Gastroesophageal sphincter (tissue), 4 donors: ENCODE results near the gene ATP10A. TPM values are rescaled to one million over a fixed set of nuclear protein-coding genes. Genes with fewer than 3 reads are reported as not detected.
A peak's percentile ranks its signal among the peaks of the same experiment; 100 is the strongest.

Experiments
- ATAC-seq: fragments of 150-250 bp; one replicate; pipeline ENCODE4 v1.9.1; 2016; ENCODE audit warnings: mild to moderate bottlenecking, moderate library complexity
- H3K27ac ChIP-seq, 4 donors: fragments of 200-600 bp; sonication (generic) in 3 of 4; 1 replicate in 3 of 4; 2 replicates in 1 of 4; pipeline ENCODE4 v1.5.1; 2016 to 2019
- H3K27me3 ChIP-seq: fragments of 200-600 bp; sonication (generic); one replicate; pipeline ENCODE4 v1.5.1; 2019
- H3K36me3 ChIP-seq, 2 donors: fragments of 200-600 bp; sonication (generic); one replicate each; pipeline ENCODE4 v1.5.1; 2019; ENCODE audit warnings: control low read depth in 1 of 2
- H3K4me1 ChIP-seq, 3 donors: fragments of 200-600 bp; sonication (generic); 1 replicate in 2 of 3; 2 replicates in 1 of 3; pipeline ENCODE4 v1.5.1; 2016 to 2019; ENCODE audit warnings: control low read depth in 2 of 3
- H3K4me3 ChIP-seq, 2 donors: fragments of 200-600 bp; sonication (generic); one replicate each; pipeline ENCODE4 v1.5.1; 2019; ENCODE audit warnings: mild to moderate bottlenecking in 1 of 2, moderate library complexity in 1 of 2
- H3K9me3 ChIP-seq, 3 donors: fragments of 200-600 bp; sonication (generic); one replicate each; pipeline ENCODE4 v1.5.1; 2017 to 2019; ENCODE audit warnings: control low read depth in 2 of 3
- CTCF ChIP-seq, 4 experiments: fragments of 200-600 bp in 2 of 4; fragments of 450-650 bp in 2 of 4; sonication (generic) in 1 of 4; IDR thresholded peaks; one replicate each; pipeline ENCODE4 v1.5.1; 2017 to 2019; ENCODE audit warnings: antibody characterized with exemption in 4 of 4, mild to moderate bottlenecking in 2 of 4, moderate library complexity in 2 of 4
- EP300 ChIP-seq: sonication (generic); formaldehyde crosslinking; IDR thresholded peaks from one replicate; pipeline ENCODE4 v1.6.1; 2017; ENCODE audit warnings: antibody characterized with exemption, mild to moderate bottlenecking
- POLR2A ChIP-seq, 2 donors: fragments of 450-650 bp; IDR thresholded peaks; one replicate each; pipeline ENCODE4 v1.6.1; 2017; ENCODE audit warnings: antibody characterized with exemption in 2 of 2, mild to moderate bottlenecking in 2 of 2, moderate library complexity in 1 of 2
- POLR2AphosphoS5 ChIP-seq: sonication (generic); formaldehyde crosslinking; IDR thresholded peaks from one replicate; pipeline ENCODE4 v1.6.1; 2017; ENCODE audit warnings: antibody characterized with exemption
- WGBS, 2 donors: methylation state at CpG; one replicate each; pipeline ENCODE4 v1.1.5; 2018; ENCODE audit warnings: low coverage in 1 of 2; 5-methylcytosine and 5-hydroxymethylcytosine counted together
- total RNA-seq, 4 donors: library from RNA; depleted of rRNA; stranded (reverse); fragments of >200 nt; gene quantifications; one replicate each; pipeline ENCODE4 v1.1.0, GENCODE V29; 2016

Gene ATP10A
- total RNA-seq, 4 donors from 2014 or later, result 22.9 to 41.8 (median 24.6) TPM

GRCh38 chr15:25866251-25866650, 3.1 kb upstream of the ATP10A start:
- no peak overlapping the region for H3K27ac ChIP-seq
- TF ChIP-seq POLR2AphosphoS5 (no peak), EP300 (no peak), CTCF (IDR thresholded peaks at IDR 0.05) (no peak), POLR2A (IDR thresholded peaks at IDR 0.05) (no peak)
- WGBS, 2 donors, result 95 to 98% methylated on average over 8 of the region's 8 CpGs
- H3K4me3 ChIP-seq, result no peak overlapping the region
- peaks cover 0 to 22% (median 1%) of the 10 kb centered on the region in 3 donors for H3K4me1 ChIP-seq
- no peaks in the 10 kb centered on the region for H3K27me3 ChIP-seq
- no peaks in the 10 kb centered on the region for H3K9me3 ChIP-seq
- no peak for ATAC-seq
- no peaks in the 10 kb centered on the region for H3K36me3 ChIP-seq

DNA sequence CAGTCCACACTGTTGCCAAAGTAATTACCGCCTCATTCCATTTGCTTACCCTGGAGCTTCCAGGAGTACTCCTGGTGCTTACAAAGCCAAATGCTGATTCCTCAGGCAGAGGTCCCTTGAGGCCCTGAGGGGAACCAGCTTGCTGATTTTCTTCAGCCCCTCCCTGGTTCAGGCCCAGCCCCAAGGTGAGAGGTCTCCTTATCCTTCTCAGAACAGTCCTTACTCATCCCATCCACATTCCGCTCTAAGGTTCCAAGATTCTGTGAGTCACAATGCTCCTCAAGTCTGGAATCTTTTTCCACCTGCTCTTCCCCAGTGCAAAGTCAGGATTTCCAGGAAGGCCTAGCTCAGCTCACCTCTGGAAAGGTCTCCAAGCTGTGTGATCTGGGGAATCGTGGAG, 1.8 kb upstream of the ATP10A start:
- no peaks in the 10 kb centered on the region for H3K9me3 ChIP-seq
- 77 to 100% methylated on average over 2 of the region's 3 CpGs for WGBS, 2 donors
- ATAC-seq, result no peak

GRCh38 chr15:25863968-25864580, 947 bp upstream of the ATP10A start:
- ATAC-seq, result no peak
- TF ChIP-seq CTCF (IDR thresholded peaks at IDR 0.05) (no peak), POLR2AphosphoS5 (no peak), POLR2A (IDR thresholded peaks at IDR 0.05) (no peak), EP300 (no peak)
- WGBS, 2 donors, result 63 to 68% methylated on average over 4 to 14 of the region's 21 CpGs
- H3K36me3 ChIP-seq, result no peaks in the 10 kb centered on the region
- H3K4me3 ChIP-seq, result peak overlapping the region; percentile 77 to 87
- no peaks in the 10 kb centered on the region for H3K9me3 ChIP-seq
- no peaks in the 10 kb centered on the region for H3K27me3 ChIP-seq
- H3K4me1 ChIP-seq, result peaks cover 2 to 44% (median 20%) of the 10 kb centered on the region in 3 donors
- H3K27ac ChIP-seq, result peak overlapping the region in 3 of 4 donors; percentile 93 to 95 (median 94)

More for the DNA sequence above, 1.8 kb upstream of the ATP10A start:
- Histone ChIP-seq H3K36me3 (no peaks in the 10 kb centered on the region), H3K27me3 (no peaks in the 10 kb centered on the region), H3K27ac (no peak overlapping the region), H3K4me1 (peaks cover 2 to 35% (median 13%) of the 10 kb centered on the region in 3 donors), H3K4me3 (no peak overlapping the region)
- no peak for TF ChIP-seq POLR2AphosphoS5

- ATAC-seq, result peak; percentile 25
- H3K9me3 ChIP-seq, result no peaks in the 10 kb centered on the region
- 0% methylated on average over 2 of the region's 69 CpGs; no CpG with 5 or more reads in 1 of the 2 donors for WGBS, 2 donors
- peak overlapping the region; percentile 85 to 95 (median 94) for H3K27ac ChIP-seq
- no peaks in the 10 kb centered on the region for H3K27me3 ChIP-seq
- H3K4me1 ChIP-seq, result peaks cover 2 to 59% (median 20%) of the 10 kb centered on the region in 3 donors
- peaks cover 0 to 5% of the 10 kb centered on the region in 2 donors for H3K36me3 ChIP-seq
- TF ChIP-seq CTCF (IDR thresholded peaks at IDR 0.05) (peak in 1 of 4 experiments; percentile 27), POLR2A (IDR thresholded peaks at IDR 0.05) (peak; percentile 6), EP300 (no peak), POLR2AphosphoS5 (no peak)
- H3K4me3 ChIP-seq, result peak overlapping the region; percentile 77 to 87
Observed at GRCh38 chr15:25862472-25863110, 536 bp downstream of the ATP10A start.

DNA sequence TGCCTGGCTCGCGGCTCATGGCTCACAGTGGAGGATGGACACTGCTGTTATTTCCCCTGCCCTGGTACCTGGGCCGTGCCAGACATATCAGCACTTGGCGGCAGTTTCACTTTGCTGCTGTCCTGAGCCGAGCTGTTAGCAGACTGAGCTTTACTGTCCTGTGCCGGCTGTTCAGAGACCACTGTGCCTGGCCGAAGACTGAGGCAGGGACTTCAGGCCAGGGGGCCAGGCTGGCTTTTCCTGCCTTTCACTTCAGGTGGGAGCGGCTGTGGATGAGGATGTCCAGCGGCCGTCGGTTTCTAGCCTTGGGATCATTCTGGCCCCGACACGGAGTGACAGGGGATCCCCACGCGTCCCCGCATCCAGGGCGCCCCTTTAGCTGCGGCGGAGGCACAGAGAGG, 1.1 kb downstream of the ATP10A start:
- Histone ChIP-seq H3K4me3 (peak overlapping the region; percentile 77 to 87), H3K4me1 (peaks cover 2 to 63% (median 20%) of the 10 kb centered on the region in 3 donors), H3K27ac (peak overlapping the region; percentile 85 to 95 (median 94)), H3K27me3 (no peaks in the 10 kb centered on the region), H3K9me3 (no peaks in the 10 kb centered on the region), H3K36me3 (peaks cover 0 to 6% of the 10 kb centered on the region in 2 donors)
- TF ChIP-seq POLR2AphosphoS5, result no peak
- peak in 1 of 4 experiments; percentile 38 for TF ChIP-seq CTCF (IDR thresholded peaks at IDR 0.05)
- peak; percentile 35 to 54 for TF ChIP-seq POLR2A (IDR thresholded peaks at IDR 0.05)
- peak; percentile 22 for ATAC-seq
- WGBS, 2 donors, result no CpG with 5 or more reads among the region's 19 CpGs
